Lung (tissue), 12 donors: Measurements from ENCODE around the gene HCN2. TPM values are rescaled to one million over a fixed set of nuclear protein-coding genes. Genes with fewer than 3 reads are reported as not detected.

ENCODE experiments used
- ATAC-seq: fragments of 200-7000 bp; cut with Tn5 transposase; one replicate; pipeline ENCODE4 v1.9.1; 2020; ENCODE audit warnings: moderate number of reproducible peaks; ENCODE audit not compliant: insufficient read depth, low FRiP score
- DNase-seq, 3 donors: peaks; one replicate each; pipeline ENCODE4 v3.0.0-alpha.2; 2013 to 2017
- H3K27ac ChIP-seq, 2 donors: one replicate each; pipeline ENCODE4 v1.5.1; 2013; ENCODE audit warnings: mild to moderate bottlenecking in 2 of 2, moderate library complexity in 2 of 2, control low read depth in 1 of 2, inconsistent platforms in 1 of 2, low read depth in 1 of 2, low read length in 1 of 2
- H3K27me3 ChIP-seq, 3 donors: one replicate each; pipeline ENCODE4 v1.5.1; 2013; ENCODE audit warnings: low read length in 2 of 3; ENCODE audit not compliant: control insufficient read depth in 3 of 3, insufficient read depth in 3 of 3
- H3K36me3 ChIP-seq, 4 donors: one replicate each; pipeline ENCODE4 v1.5.1; 2013; ENCODE audit warnings: low read length in 4 of 4, mild to moderate bottlenecking in 1 of 4, moderate library complexity in 1 of 4; ENCODE audit not compliant: control insufficient read depth in 4 of 4, insufficient read depth in 4 of 4
- H3K4me1 ChIP-seq, 5 donors: one replicate each; pipeline ENCODE4 v1.5.1; 2013; ENCODE audit warnings: low read length in 5 of 5, mild to moderate bottlenecking in 2 of 5, moderate library complexity in 1 of 5; ENCODE audit not compliant: control insufficient read depth in 5 of 5, insufficient read depth in 5 of 5
- H3K4me3 ChIP-seq: one replicate; pipeline ENCODE4 v1.5.1; 2013; ENCODE audit warnings: mild to moderate bottlenecking, control low read depth, moderate library complexity
- H3K9ac ChIP-seq, 2 donors: one replicate each; pipeline ENCODE4 v1.5.1; 2013; ENCODE audit warnings: low read length in 2 of 2, control low read depth in 1 of 2; ENCODE audit not compliant: insufficient read depth in 1 of 2
- H3K9me3 ChIP-seq, 4 donors: one replicate each; pipeline ENCODE4 v1.5.1; 2013; ENCODE audit warnings: low read length in 3 of 4, mild to moderate bottlenecking in 1 of 4, moderate library complexity in 1 of 4; ENCODE audit not compliant: control insufficient read depth in 4 of 4, insufficient read depth in 3 of 4
- WGBS, 2 donors: extraction: QIAGEN DNeasy Blood & Tissue Kit; methylation state at CpG; one replicate each; pipeline ENCODE4 v1.1.7; 2013; 5-methylcytosine and 5-hydroxymethylcytosine counted together
- polyA plus RNA-seq, 2 donors: library from polyadenylated mRNA; stranded (reverse); fragments of 200-250 nt; gene quantifications; one replicate each; pipeline ENCODE4 v1.2.1, GENCODE V29; 2013
- total RNA-seq, 2 donors: library from RNA; depleted of rRNA in 1 of 2; stranded (reverse); fragments of >200 nt in 1 of 2; gene quantifications; one replicate each; pipeline ENCODE4 v1.2.1, GENCODE V29; 2014 to 2021
- TF ChIP-seq, protein P1 (sequence below): IDR thresholded peaks from 2 replicates; pipeline ENCODE4 v1.5.1; 2012; ENCODE audit warnings: mild to moderate bottlenecking; ENCODE audit errors: control extremely low read depth, extremely low read depth
- donor health status: control.
- donor health status: control.
- donor health status: Bipolar disorder and iron deficiency.
- donor health status: healthy.
- donor health status: DM: yes; HTN: yes; CAD: no.

The HCN2 gene
- total and polyA plus RNA-seq, 4 donors = 0.04 to 0.37 (median 0.16) TPM

DNA sequence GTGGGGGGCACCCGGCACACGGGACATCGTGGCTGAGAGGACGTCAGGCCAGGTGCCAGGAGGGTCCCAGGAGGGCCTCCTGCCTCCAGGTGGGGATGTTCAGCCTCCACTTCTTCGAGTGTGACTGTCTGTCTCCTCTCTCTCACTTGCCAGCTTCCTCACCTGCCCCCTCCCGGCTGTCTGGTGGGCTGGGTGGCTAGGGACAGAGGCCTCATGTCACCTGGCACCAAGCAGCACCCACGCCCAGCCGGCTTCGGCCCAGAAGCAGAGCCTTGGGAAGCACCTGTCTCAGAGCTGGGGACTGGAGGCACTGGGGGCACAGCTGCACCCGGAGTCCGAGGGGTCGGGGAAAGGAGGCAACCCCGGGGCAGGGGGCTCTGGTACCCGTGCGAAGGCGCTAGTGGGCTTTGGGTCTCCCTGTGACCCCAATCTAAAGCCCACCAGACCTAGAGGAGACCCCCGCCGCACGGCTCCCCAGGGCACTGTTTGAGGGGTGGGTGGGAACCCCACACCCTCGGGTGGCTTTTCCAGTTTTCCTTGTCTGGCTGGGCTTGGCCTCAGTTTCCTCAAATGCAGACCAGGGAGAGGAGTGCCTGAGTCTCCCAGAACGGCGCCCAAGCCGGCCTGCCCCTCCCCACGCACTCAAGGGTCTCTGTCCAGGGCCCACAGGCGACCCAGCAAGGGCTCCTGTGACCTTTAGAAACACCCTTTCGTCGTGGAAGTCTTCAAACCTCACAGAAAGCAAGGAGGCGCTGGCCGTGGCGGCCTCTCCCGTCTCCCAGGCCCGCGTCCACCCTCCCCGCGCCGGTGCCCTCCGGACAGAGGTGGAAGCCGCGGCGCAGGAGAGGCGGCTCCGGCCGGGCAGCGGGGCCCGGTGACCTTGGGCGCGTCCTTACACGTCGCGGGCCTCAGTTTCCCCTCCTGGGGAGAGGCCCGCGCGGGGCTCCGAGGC, 664 bp upstream of the HCN2 start:
- Histone ChIP-seq H3K9me3 (peaks cover 0 to 5% (median 0%) of the 10 kb centered on the region in 4 donors), H3K4me3 (no peak overlapping the region), H3K36me3 (no peaks in the 10 kb centered on the region), H3K9ac (no peak overlapping the region), H3K27ac (peak overlapping the region in 1 of 2 donors; percentile 0), H3K27me3 (peaks cover 7 to 23% (median 23%) of the 10 kb centered on the region in 3 donors), H3K4me1 (peaks cover 0 to 15% (median 0%) of the 10 kb centered on the region in 5 donors)
- 15 to 29% methylated on average over 40 to 54 of the region's 54 CpGs for WGBS, 2 donors
- DNase-seq (no peak), ATAC-seq (no peak)
- TF ChIP-seq, protein P1, sequence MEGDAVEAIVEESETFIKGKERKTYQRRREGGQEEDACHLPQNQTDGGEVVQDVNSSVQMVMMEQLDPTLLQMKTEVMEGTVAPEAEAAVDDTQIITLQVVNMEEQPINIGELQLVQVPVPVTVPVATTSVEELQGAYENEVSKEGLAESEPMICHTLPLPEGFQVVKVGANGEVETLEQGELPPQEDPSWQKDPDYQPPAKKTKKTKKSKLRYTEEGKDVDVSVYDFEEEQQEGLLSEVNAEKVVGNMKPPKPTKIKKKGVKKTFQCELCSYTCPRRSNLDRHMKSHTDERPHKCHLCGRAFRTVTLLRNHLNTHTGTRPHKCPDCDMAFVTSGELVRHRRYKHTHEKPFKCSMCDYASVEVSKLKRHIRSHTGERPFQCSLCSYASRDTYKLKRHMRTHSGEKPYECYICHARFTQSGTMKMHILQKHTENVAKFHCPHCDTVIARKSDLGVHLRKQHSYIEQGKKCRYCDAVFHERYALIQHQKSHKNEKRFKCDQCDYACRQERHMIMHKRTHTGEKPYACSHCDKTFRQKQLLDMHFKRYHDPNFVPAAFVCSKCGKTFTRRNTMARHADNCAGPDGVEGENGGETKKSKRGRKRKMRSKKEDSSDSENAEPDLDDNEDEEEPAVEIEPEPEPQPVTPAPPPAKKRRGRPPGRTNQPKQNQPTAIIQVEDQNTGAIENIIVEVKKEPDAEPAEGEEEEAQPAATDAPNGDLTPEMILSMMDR = no peak

- Histone ChIP-seq H3K36me3 (no peaks in the 10 kb centered on the region), H3K4me3 (no peak overlapping the region), H3K9me3 (peaks cover 0 to 5% (median 0%) of the 10 kb centered on the region in 4 donors), H3K9ac (no peak overlapping the region), H3K4me1 (peaks cover 0 to 15% (median 0%) of the 10 kb centered on the region in 5 donors), H3K27ac (no peak overlapping the region), H3K27me3 (peaks cover 7 to 27% (median 23%) of the 10 kb centered on the region in 3 donors)
- DNase-seq = no peak
- 0 to 2% methylated on average over 36 to 50 of the region's 50 CpGs for WGBS, 2 donors
- no peak for ATAC-seq
- TF ChIP-seq, protein P1 = no peak
Observed at GRCh38 chr19:590396-590745, 690 bp downstream of the HCN2 start.

DNA sequence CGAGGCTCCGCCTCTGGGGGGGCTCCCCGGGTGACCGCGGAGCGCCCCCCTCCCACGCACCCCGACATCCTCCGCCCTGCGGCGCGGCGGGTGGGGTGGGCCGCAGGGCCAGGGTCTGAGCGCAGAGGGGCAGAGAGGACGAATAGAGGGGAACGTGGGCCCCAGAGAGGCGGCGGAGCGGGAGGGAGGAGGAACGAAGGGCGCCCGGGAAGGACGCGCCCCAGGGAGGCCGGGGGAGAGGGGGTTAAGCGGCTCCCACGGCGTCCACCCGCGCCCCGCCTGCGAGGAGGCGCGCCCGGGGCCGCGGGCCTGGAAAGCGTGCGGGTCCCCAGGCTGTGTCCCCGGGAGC, 1.0 kb downstream of the HCN2 start:
- Histone ChIP-seq H3K27ac (no peak overlapping the region), H3K27me3 (peaks cover 7 to 27% (median 23%) of the 10 kb centered on the region in 3 donors), H3K4me1 (peaks cover 0 to 15% (median 0%) of the 10 kb centered on the region in 5 donors), H3K9ac (no peak overlapping the region), H3K36me3 (no peaks in the 10 kb centered on the region), H3K4me3 (no peak overlapping the region), H3K9me3 (peaks cover 0 to 5% (median 0%) of the 10 kb centered on the region in 4 donors)
- ATAC-seq (no peak), DNase-seq (no peak)
- 7 to 10% methylated on average over 25 to 41 of the region's 41 CpGs for WGBS, 2 donors
- TF ChIP-seq, protein P1 = no peak
